Measurements from ENCODE around the gene SALL1. TPM values are rescaled to one million over a fixed set of nuclear protein-coding genes. Genes with fewer than 3 reads are reported as not detected.

Gene SALL1
- total and polyA plus RNA-seq, 2 of the 13 experiments (the other 11 are each of a cell fraction or from before 2014, with no cell fraction given): 6.6 to 12.3 TPM

DNA sequence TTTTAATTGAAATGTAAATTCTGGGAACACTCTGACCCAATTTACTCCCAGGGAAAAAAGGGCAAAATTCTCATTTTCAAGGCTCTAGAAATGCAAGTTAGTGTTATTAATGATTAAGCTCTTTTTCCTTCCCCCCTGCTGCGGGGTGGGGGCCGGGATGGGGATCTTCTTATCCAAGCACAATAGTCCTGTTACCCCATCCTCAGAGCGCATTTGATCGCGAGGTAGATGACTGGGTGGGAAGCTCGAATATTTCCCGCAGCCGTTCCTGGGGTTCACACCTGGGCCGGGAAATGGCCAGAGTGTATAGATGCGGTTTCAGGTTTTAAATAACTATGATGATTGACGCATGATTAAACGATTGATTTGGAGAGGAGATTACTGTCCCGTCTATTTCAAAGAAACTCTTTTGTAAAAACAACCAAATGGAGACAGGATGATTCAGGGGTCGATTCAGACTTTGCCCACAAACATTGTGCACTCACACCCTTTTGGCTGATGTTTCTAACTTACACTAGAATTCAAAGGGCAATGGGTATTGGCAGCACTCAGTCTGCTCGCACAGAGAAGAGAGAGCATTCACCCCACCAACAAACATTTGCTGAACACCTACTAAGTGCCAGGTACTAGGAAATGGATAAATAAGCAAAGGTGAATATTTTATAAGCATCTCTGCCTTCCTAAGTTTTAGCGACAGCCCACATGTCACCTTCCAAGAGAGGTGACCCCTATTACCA lies 55.0 kb downstream of the SALL1 start (continued):
- TF ChIP-seq, protein P1, sequence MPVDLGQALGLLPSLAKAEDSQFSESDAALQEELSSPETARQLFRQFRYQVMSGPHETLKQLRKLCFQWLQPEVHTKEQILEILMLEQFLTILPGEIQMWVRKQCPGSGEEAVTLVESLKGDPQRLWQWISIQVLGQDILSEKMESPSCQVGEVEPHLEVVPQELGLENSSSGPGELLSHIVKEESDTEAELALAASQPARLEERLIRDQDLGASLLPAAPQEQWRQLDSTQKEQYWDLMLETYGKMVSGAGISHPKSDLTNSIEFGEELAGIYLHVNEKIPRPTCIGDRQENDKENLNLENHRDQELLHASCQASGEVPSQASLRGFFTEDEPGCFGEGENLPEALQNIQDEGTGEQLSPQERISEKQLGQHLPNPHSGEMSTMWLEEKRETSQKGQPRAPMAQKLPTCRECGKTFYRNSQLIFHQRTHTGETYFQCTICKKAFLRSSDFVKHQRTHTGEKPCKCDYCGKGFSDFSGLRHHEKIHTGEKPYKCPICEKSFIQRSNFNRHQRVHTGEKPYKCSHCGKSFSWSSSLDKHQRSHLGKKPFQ (CRISPR knock-in tag; IDR thresholded peaks at IDR 0.05; ENCODE audit: insufficient replicate concordance): peak; percentile 72
- 0 out of 2 replicates have a peak, but pooled peaks have one; percentile 14 for TF ChIP-seq ZMYM4 (CRISPR knock-in tag; IDR thresholded peaks at IDR 0.05)
- peak; percentile 58; the same call in 1 of the 2 replicates for TF ChIP-seq ZNF629 (CRISPR knock-in tag; conservative IDR thresholded peaks at IDR 0.05)
- TF ChIP-seq ZKSCAN1 (IDR thresholded peaks at IDR 0.05; ENCODE audit: low read length): peak; percentile 94
- no peak for TF ChIP-seq SOX6 (IDR thresholded peaks at IDR 0.05)
- TF ChIP-seq SOX6 (CRISPR knock-in tag; IDR thresholded peaks at IDR 0.05): no peak
- TF ChIP-seq, protein P2, sequence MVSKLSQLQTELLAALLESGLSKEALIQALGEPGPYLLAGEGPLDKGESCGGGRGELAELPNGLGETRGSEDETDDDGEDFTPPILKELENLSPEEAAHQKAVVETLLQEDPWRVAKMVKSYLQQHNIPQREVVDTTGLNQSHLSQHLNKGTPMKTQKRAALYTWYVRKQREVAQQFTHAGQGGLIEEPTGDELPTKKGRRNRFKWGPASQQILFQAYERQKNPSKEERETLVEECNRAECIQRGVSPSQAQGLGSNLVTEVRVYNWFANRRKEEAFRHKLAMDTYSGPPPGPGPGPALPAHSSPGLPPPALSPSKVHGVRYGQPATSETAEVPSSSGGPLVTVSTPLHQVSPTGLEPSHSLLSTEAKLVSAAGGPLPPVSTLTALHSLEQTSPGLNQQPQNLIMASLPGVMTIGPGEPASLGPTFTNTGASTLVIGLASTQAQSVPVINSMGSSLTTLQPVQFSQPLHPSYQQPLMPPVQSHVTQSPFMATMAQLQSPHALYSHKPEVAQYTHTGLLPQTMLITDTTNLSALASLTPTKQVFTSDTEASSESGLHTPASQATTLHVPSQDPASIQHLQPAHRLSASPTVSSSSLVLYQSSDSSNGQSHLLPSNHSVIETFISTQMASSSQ (IDR thresholded peaks at IDR 0.05; ENCODE audit: low read depth): peak; percentile 78
- TF ChIP-seq, protein P2 (CRISPR knock-in tag; IDR thresholded peaks at IDR 0.05; ENCODE audit: borderline replicate concordance): no peak
- TF ChIP-seq ZNF317 (CRISPR knock-in tag; IDR thresholded peaks at IDR 0.05): peak; percentile 70; the same call in 1 of the 2 replicates

Measured in HepG2 (cell line).